Rectal smooth muscle tissue (tissue), 1 donor: ENCODE results near the gene NMD3.

Source experiments
- H3K27ac ChIP-seq: one replicate; pipeline ENCODE4 v1.7.0; 2013; ENCODE audit warnings: low read depth, low read length, inconsistent platforms
- H3K27me3 ChIP-seq: one replicate; pipeline ENCODE4 v1.7.0; 2013; ENCODE audit warnings: low read length; ENCODE audit not compliant: control insufficient read depth, insufficient read depth
- H3K36me3 ChIP-seq: one replicate; pipeline ENCODE4 v1.7.0; 2013; ENCODE audit warnings: low read length; ENCODE audit not compliant: control insufficient read depth, insufficient read depth
- H3K4me1 ChIP-seq: one replicate; pipeline ENCODE4 v1.7.0; 2013; ENCODE audit warnings: low read length; ENCODE audit not compliant: control insufficient read depth, insufficient read depth
- H3K4me3 ChIP-seq: one replicate; pipeline ENCODE4 v1.7.0; 2013; ENCODE audit warnings: low read length
- H3K9ac ChIP-seq: one replicate; pipeline ENCODE4 v1.7.0; 2013; ENCODE audit warnings: low read length

Gene NMD3

GRCh38 chr3:161244538-161244937 is 23.4 kb downstream of the NMD3 start:
- no peak overlapping the region for H3K4me3 ChIP-seq
- no peak overlapping the region for H3K9ac ChIP-seq
- no peak overlapping the region for H3K27ac ChIP-seq
- no peaks in the 10 kb centered on the region for H3K27me3 ChIP-seq
- H3K36me3 ChIP-seq: peaks cover 9% of the 10 kb centered on the region
- no peaks in the 10 kb centered on the region for H3K4me1 ChIP-seq

GRCh38 chr3:161247049-161247448 is 25.9 kb downstream of the NMD3 start:
- H3K9ac ChIP-seq: no peak overlapping the region
- no peaks in the 10 kb centered on the region for H3K4me1 ChIP-seq
- no peak overlapping the region for H3K27ac ChIP-seq
- peaks cover 3% of the 10 kb centered on the region for H3K36me3 ChIP-seq
- no peak overlapping the region for H3K4me3 ChIP-seq
- no peaks in the 10 kb centered on the region for H3K27me3 ChIP-seq

GRCh38 chr3:161250116-161250515 is 29.0 kb downstream of the NMD3 start:
- no peak overlapping the region for H3K4me3 ChIP-seq
- no peaks in the 10 kb centered on the region for H3K27me3 ChIP-seq
- no peaks in the 10 kb centered on the region for H3K4me1 ChIP-seq
- no peak overlapping the region for H3K9ac ChIP-seq
- H3K36me3 ChIP-seq: peaks cover 6% of the 10 kb centered on the region
- H3K27ac ChIP-seq: no peak overlapping the region

- H3K9ac ChIP-seq: no peak overlapping the region
- H3K27me3 ChIP-seq: no peaks in the 10 kb centered on the region
- no peak overlapping the region for H3K27ac ChIP-seq
- H3K4me1 ChIP-seq: no peaks in the 10 kb centered on the region
- H3K4me3 ChIP-seq: no peak overlapping the region
- H3K36me3 ChIP-seq: peaks cover 6% of the 10 kb centered on the region
Observed at GRCh38 chr3:161251716-161252115, 30.6 kb downstream of the NMD3 start.

GRCh38 chr3:161252143-161252542 is 31.0 kb downstream of the NMD3 start:
- no peak overlapping the region for H3K9ac ChIP-seq
- no peak overlapping the region for H3K4me3 ChIP-seq
- peaks cover 6% of the 10 kb centered on the region for H3K36me3 ChIP-seq
- H3K4me1 ChIP-seq: no peaks in the 10 kb centered on the region
- H3K27ac ChIP-seq: no peak overlapping the region
- no peaks in the 10 kb centered on the region for H3K27me3 ChIP-seq

- Histone ChIP-seq H3K27me3 (no peaks in the 10 kb centered on the region), H3K4me1 (no peaks in the 10 kb centered on the region), H3K27ac (no peak overlapping the region), H3K36me3 (peaks cover 3% of the 10 kb centered on the region), H3K9ac (no peak overlapping the region), H3K4me3 (no peak overlapping the region)
Observed at GRCh38 chr3:161253711-161254110, 32.6 kb downstream of the NMD3 start.

- Histone ChIP-seq H3K27me3 (no peaks in the 10 kb centered on the region), H3K36me3 (peaks cover 3% of the 10 kb centered on the region), H3K4me3 (no peak overlapping the region), H3K4me1 (no peaks in the 10 kb centered on the region), H3K27ac (no peak overlapping the region), H3K9ac (no peak overlapping the region)
Observed at GRCh38 chr3:161254861-161255260, 33.8 kb downstream of the NMD3 start.

GRCh38 chr3:161263057-161263456 is 41.9 kb downstream of the NMD3 start:
- no peaks in the 10 kb centered on the region for H3K27me3 ChIP-seq
- no peak overlapping the region for H3K9ac ChIP-seq
- H3K27ac ChIP-seq: no peak overlapping the region

GRCh38 chr3:161264852-161265251 is 43.7 kb downstream of the NMD3 start:
- no peak overlapping the region for H3K27ac ChIP-seq
- H3K9ac ChIP-seq: no peak overlapping the region
- no peaks in the 10 kb centered on the region for H3K27me3 ChIP-seq
- no peak overlapping the region for H3K4me3 ChIP-seq
- H3K36me3 ChIP-seq: no peaks in the 10 kb centered on the region
- H3K4me1 ChIP-seq: no peaks in the 10 kb centered on the region

More at GRCh38 chr3:161263057-161263456, 41.9 kb downstream of the NMD3 start:
- H3K36me3 ChIP-seq: no peaks in the 10 kb centered on the region
- H3K4me3 ChIP-seq: no peak overlapping the region
- no peaks in the 10 kb centered on the region for H3K4me1 ChIP-seq

GRCh38 chr3:161265916-161266571 is 44.9 kb downstream of the NMD3 start:
- Histone ChIP-seq H3K27me3 (no peaks in the 10 kb centered on the region), H3K9ac (no peak overlapping the region), H3K27ac (no peak overlapping the region)

GRCh38 chr3:161266731-161267150 is 45.6 kb downstream of the NMD3 start:
- H3K9ac ChIP-seq: no peak overlapping the region
- no peaks in the 10 kb centered on the region for H3K36me3 ChIP-seq
- H3K4me3 ChIP-seq: no peak overlapping the region
- H3K4me1 ChIP-seq: no peaks in the 10 kb centered on the region
- H3K27me3 ChIP-seq: no peaks in the 10 kb centered on the region
- H3K27ac ChIP-seq: no peak overlapping the region

More at GRCh38 chr3:161265916-161266571, 44.9 kb downstream of the NMD3 start:
- Histone ChIP-seq H3K36me3 (no peaks in the 10 kb centered on the region), H3K4me3 (no peak overlapping the region), H3K4me1 (no peaks in the 10 kb centered on the region)

- H3K4me3 ChIP-seq: no peak overlapping the region
- no peak overlapping the region for H3K9ac ChIP-seq
Observed at GRCh38 chr3:161267646-161268045, 46.5 kb downstream of the NMD3 start.

GRCh38 chr3:161268601-161269000 is 47.5 kb downstream of the NMD3 start:
- H3K27me3 ChIP-seq: no peaks in the 10 kb centered on the region
- no peak overlapping the region for H3K4me3 ChIP-seq
- H3K36me3 ChIP-seq: no peaks in the 10 kb centered on the region
- H3K27ac ChIP-seq: no peak overlapping the region
- H3K4me1 ChIP-seq: no peaks in the 10 kb centered on the region
- H3K9ac ChIP-seq: no peak overlapping the region

More at GRCh38 chr3:161267646-161268045, 46.5 kb downstream of the NMD3 start:
- H3K4me1 ChIP-seq: no peaks in the 10 kb centered on the region
- no peaks in the 10 kb centered on the region for H3K27me3 ChIP-seq
- H3K27ac ChIP-seq: no peak overlapping the region
- H3K36me3 ChIP-seq: no peaks in the 10 kb centered on the region
